T-helper 17 cell (primary cell): ENCODE data around the gene SHLD2. TPM values are rescaled to one million over a fixed set of nuclear protein-coding genes. Genes with fewer than 3 reads are reported as not detected.
"Not testable (repeated sequence)": the region's sequence is repeated elsewhere in the genome, so short reads cannot be mapped to it uniquely, and the experiment has no call there.

Experiments
- ATAC-seq: fragments of 150-1000 bp; cut with Tn5 transposase; 2 replicates; pipeline ENCODE4 v1.10.0; 2021; ENCODE audit warnings: mild to moderate bottlenecking, moderate library complexity
- DNase-seq, 3 donors: peaks; one replicate each; pipeline versions ENCODE4 v3.0.0 to v3.0.0-alpha.2; 2020 to 2021
- H3K9me3 ChIP-seq: one replicate; pipeline ENCODE4 v1.7.0; 2013; ENCODE audit warnings: low read length, mild to moderate bottlenecking; ENCODE audit not compliant: control insufficient read depth, poor library complexity, severe bottlenecking
- H3K27ac Mint-ChIP-seq: one replicate; pipeline ENCODE4 v1.8.0; 2022; ENCODE audit warnings: mild to moderate bottlenecking, moderate library complexity, mixed read lengths
- H3K27me3 Mint-ChIP-seq: one replicate; pipeline ENCODE4 v1.8.0; 2022; ENCODE audit warnings: mixed read lengths
- H3K36me3 Mint-ChIP-seq: one replicate; pipeline ENCODE4 v1.8.0; 2022; ENCODE audit warnings: low read depth, mixed read lengths
- H3K4me1 Mint-ChIP-seq: one replicate; pipeline ENCODE4 v1.8.0; 2022; ENCODE audit warnings: mild to moderate bottlenecking, mixed read lengths
- H3K4me3 Mint-ChIP-seq: one replicate; pipeline ENCODE4 v1.8.0; 2022; ENCODE audit warnings: mild to moderate bottlenecking, moderate library complexity, mixed read lengths
- total RNA-seq, 4 donors: library from RNA in 2 of 4; stranded (reverse) in 2 of 4; gene quantifications; one replicate each; pipeline ENCODE4 v1.2.3 and lab custom pipeline; 2022 to 2026

Gene SHLD2
- total RNA-seq, 2 donors from 2014 or later = 28.9 to 31.3 TPM

GRCh38 chr10:87093632-87094372 is 1.2 kb upstream of the SHLD2 start:
- Mint-ChIP-seq H3K4me1 (peaks cover 38% of the 10 kb centered on the region), H3K36me3 (no peaks in the 10 kb centered on the region), H3K27ac (peak overlapping the region; percentile 96), H3K27me3 (no peaks in the 10 kb centered on the region), H3K4me3 (peak overlapping the region; percentile 95)
- DNase-seq (peak; percentile 46 to 50 (median 49)), ATAC-seq (peak; percentile 10)
- H3K9me3 ChIP-seq = no peaks in the 10 kb centered on the region

GRCh38 chr10:87095236-87095945 is 385 bp downstream of the SHLD2 start:
- peak overlapping the region; percentile 59 for H3K27ac Mint-ChIP-seq
- no peaks in the 10 kb centered on the region for H3K27me3 Mint-ChIP-seq
- no peaks in the 10 kb centered on the region for H3K9me3 ChIP-seq
- peak; percentile 68 for ATAC-seq
- peak overlapping the region; percentile 82 for H3K4me3 Mint-ChIP-seq
- H3K4me1 Mint-ChIP-seq = peaks cover 29% of the 10 kb centered on the region
- no peaks in the 10 kb centered on the region for H3K36me3 Mint-ChIP-seq
- peak; percentile 66 to 71 (median 70) for DNase-seq

- DNase-seq = no peak
- Mint-ChIP-seq H3K36me3 (peaks cover 4% of the 10 kb centered on the region), H3K27ac (no peak overlapping the region), H3K27me3 (no peaks in the 10 kb centered on the region), H3K4me3 (no peak overlapping the region), H3K4me1 (peaks cover 14% of the 10 kb centered on the region)
- no peak for ATAC-seq
- H3K9me3 ChIP-seq = no peaks in the 10 kb centered on the region
Observed at GRCh38 chr10:87101996-87102395, 7.0 kb downstream of the SHLD2 start.

- Mint-ChIP-seq H3K27ac (peak overlapping the region; percentile 16), H3K4me1 (peaks cover 24% of the 10 kb centered on the region)
- ATAC-seq, H3K27me3 Mint-ChIP-seq, H3K4me3 Mint-ChIP-seq, H3K36me3 Mint-ChIP-seq, DNase-seq, H3K9me3 ChIP-seq: not testable (repeated sequence)
Observed at GRCh38 chr10:87104727-87105126, 9.7 kb downstream of the SHLD2 start.

GRCh38 chr10:87105446-87106124 is 10.6 kb downstream of the SHLD2 start:
- Mint-ChIP-seq H3K36me3 (peaks cover 7% of the 10 kb centered on the region), H3K27ac (peak overlapping the region; percentile 16)

DNA sequence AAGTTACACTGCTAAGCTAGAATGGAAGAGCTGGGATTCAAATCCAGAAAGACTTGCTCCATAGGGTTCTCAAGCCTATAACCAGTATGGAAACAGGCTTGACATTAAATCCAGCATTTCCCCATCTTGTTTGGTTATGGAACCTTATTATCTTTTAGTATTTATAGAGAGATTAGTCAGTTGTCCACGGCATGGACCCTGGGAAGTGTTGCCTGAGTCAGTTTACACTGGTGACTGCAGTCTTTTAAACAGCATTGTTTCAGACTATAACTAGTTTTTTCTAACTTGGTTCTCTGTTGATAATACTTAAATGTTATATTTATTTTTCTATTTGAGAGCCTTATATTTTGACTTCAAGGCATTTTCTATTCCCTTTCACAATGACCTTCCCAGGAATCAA is 23.1 kb downstream of the SHLD2 start:
- ATAC-seq, DNase-seq, H3K27ac Mint-ChIP-seq, H3K27me3 Mint-ChIP-seq, H3K4me3 Mint-ChIP-seq, H3K9me3 ChIP-seq: not testable (repeated sequence)
- H3K4me1 Mint-ChIP-seq = peaks cover 16% of the 10 kb centered on the region
- peaks cover 12% of the 10 kb centered on the region for H3K36me3 Mint-ChIP-seq

More at GRCh38 chr10:87105446-87106124, 10.6 kb downstream of the SHLD2 start:
- Mint-ChIP-seq H3K4me3 (no peak overlapping the region), H3K27me3 (no peaks in the 10 kb centered on the region), H3K4me1 (peaks cover 24% of the 10 kb centered on the region)
- no peak for DNase-seq
- ATAC-seq = no peak
- H3K9me3 ChIP-seq = no peaks in the 10 kb centered on the region

DNA sequence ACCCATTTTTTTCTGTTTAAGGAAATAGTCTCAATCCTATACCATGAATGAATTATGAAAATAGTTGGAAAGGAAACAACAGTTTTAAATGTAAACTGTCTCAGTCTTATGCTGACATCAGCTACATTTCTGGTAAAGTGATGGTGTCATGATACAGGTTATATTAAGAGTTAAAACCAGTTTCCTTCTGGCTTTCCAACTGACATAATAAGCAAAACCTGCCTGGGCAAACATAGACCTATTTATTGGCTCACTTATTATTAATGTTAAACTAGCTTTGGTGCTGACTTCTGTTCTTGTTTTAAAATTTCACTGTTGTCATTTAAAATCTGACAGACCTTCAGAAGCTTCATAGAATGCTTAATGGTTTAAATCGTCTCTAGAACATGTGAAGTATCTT is 24.0 kb downstream of the SHLD2 start:
- not testable (repeated sequence) for DNase-seq, H3K27ac Mint-ChIP-seq, H3K4me3 Mint-ChIP-seq, H3K9me3 ChIP-seq, H3K27me3 Mint-ChIP-seq, ATAC-seq
- peaks cover 12% of the 10 kb centered on the region for H3K36me3 Mint-ChIP-seq
- peaks cover 16% of the 10 kb centered on the region for H3K4me1 Mint-ChIP-seq

- H3K27me3 Mint-ChIP-seq, H3K4me1 Mint-ChIP-seq, H3K27ac Mint-ChIP-seq, DNase-seq, H3K9me3 ChIP-seq, H3K36me3 Mint-ChIP-seq, H3K4me3 Mint-ChIP-seq, ATAC-seq: not testable (repeated sequence)
Observed at GRCh38 chr10:87123351-87123750, 28.3 kb downstream of the SHLD2 start.

DNA sequence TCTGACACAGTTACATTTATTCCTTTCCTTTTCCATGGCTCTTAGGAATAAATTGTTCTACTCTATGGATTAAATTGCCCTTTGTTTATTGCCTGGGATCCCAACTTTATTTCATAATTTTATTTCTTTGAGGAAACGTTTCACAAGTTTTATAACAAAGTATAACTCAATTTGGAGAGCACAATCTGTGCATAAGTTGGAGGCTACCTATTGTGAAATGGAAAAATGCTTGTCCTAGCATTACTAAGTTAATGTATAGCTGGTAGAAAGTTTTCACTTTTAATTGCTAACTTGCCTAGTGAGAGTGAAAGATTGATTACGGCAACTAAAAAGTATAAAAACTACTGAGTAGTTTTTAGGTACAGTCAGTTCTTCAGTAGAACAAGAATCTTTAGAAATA is 32.0 kb downstream of the SHLD2 start:
- ATAC-seq, DNase-seq, H3K36me3 Mint-ChIP-seq, H3K27ac Mint-ChIP-seq, H3K4me1 Mint-ChIP-seq, H3K4me3 Mint-ChIP-seq, H3K27me3 Mint-ChIP-seq, H3K9me3 ChIP-seq: not testable (repeated sequence)

DNA sequence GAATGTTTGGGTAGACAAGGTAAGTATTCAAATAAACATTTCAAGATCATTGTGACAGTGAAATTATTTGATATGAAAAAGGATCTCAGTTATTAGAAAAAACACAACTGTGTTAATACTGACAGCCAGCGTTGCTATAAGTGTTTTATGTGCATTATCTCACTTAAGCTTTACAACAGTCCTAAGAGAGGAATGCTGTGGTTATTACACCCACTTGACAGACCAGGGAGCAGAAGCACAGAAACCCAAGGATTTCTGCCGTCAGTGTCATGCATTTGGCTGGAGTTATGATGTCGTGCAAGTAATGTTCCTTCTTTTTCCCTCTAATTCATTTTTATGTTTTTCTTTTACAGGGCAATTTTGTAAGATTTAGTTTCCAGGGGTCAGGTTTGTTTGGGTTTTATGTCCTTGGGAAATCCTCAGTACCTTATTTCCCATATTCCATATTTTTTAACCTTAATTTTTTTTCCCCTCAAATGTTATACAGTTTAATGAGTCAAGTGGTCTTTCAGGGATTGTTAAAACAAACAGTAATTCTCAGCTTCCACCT is 32.7 kb downstream of the SHLD2 start:
- not testable (repeated sequence) for H3K36me3 Mint-ChIP-seq, H3K4me1 Mint-ChIP-seq, H3K27ac Mint-ChIP-seq, ATAC-seq, H3K9me3 ChIP-seq, DNase-seq, H3K4me3 Mint-ChIP-seq, H3K27me3 Mint-ChIP-seq

DNA sequence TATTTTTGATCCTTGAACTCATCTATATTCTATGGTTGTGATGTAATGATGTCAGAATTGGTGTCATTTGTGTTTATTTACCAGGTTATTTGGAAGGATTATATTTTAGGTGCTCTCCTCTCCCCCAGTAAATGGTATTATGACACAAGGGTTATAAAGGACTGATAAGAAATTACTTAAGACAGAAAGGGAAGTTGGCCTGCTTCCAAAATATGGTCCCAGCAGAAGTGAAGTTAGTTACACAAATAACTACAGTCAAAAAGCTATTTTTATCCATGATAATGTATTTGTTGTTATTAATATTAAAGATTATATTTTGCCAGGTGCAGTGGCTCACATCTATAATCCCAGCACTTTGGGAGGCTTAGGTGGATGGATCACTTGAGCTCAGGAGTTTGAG is 37.2 kb downstream of the SHLD2 start:
- H3K4me3 Mint-ChIP-seq, H3K27me3 Mint-ChIP-seq, H3K9me3 ChIP-seq, H3K27ac Mint-ChIP-seq, ATAC-seq, DNase-seq, H3K4me1 Mint-ChIP-seq, H3K36me3 Mint-ChIP-seq: not testable (repeated sequence)

DNA sequence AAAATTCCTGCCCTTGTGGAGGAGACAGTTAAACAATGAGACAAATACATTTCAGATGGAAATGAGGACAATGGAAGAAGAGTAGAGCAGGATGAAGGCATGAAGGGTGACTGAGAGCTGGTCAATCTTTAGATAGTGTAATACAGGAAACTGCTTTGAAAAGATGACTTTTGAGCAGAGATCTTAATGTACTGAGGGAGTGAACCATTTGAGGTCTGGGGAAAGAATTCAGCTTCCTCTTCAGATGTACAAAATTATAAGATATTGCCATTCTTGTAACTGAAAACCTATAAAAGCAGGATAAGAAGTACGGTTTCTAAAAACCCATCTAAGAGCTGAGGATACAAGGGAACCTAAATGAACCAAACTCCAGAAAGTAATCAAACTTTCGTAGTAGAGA is 38.9 kb downstream of the SHLD2 start:
- ATAC-seq, H3K9me3 ChIP-seq, H3K4me1 Mint-ChIP-seq, H3K4me3 Mint-ChIP-seq, H3K27me3 Mint-ChIP-seq, H3K36me3 Mint-ChIP-seq, H3K27ac Mint-ChIP-seq, DNase-seq: not testable (repeated sequence)

DNA sequence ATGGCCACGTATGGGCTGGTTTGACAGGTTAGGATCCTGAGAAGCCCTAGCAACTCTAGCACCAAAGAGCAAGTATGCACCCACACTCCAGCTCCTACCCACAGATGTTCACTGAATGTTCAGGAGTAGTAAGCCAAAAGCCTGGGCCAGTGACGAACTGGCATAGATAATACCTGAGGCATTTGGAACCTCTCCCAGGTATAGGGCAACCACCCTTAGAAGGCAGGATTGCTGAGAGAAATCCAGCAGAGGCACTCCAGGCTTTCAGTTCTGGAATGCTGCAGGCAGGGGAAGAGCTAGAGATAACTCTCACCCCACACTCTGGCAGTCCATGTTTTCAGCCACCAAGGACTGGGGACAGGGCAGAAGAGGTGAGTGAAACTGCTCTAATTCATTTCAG is 39.4 kb downstream of the SHLD2 start:
- DNase-seq, H3K4me1 Mint-ChIP-seq, H3K9me3 ChIP-seq, H3K27ac Mint-ChIP-seq, H3K27me3 Mint-ChIP-seq, ATAC-seq, H3K4me3 Mint-ChIP-seq, H3K36me3 Mint-ChIP-seq: not testable (repeated sequence)
